COLO668 (cell line): ENCODE measurements around the gene XG.
"Not testable (repeated sequence)": the region's sequence is repeated elsewhere in the genome, so short reads cannot be mapped to it uniquely, and the experiment has no call there.

Experiments used
- DNase-seq: peaks from one replicate; lab custom pipeline; 2025; ENCODE audit not compliant: unreplicated experiment; lab: John Stamatoyannopoulos, UW

XG gene, protein sequence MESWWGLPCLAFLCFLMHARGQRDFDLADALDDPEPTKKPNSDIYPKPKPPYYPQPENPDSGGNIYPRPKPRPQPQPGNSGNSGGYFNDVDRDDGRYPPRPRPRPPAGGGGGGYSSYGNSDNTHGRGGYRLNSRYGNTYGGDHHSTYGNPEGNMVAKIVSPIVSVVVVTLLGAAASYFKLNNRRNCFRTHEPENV

GRCh38 chrX:2751874-2752300 lies at the start of gene XG:
Gene XG (plus strand): TSS chrX:2752040. CDS start chrX:2752275, 235 bp downstream.
- DNase-seq = not testable (repeated sequence)

- DNase-seq = no peak
These were observed 47.9 kb upstream of the XG start for GRCh38 chrX:2703991-2704369.

DNA sequence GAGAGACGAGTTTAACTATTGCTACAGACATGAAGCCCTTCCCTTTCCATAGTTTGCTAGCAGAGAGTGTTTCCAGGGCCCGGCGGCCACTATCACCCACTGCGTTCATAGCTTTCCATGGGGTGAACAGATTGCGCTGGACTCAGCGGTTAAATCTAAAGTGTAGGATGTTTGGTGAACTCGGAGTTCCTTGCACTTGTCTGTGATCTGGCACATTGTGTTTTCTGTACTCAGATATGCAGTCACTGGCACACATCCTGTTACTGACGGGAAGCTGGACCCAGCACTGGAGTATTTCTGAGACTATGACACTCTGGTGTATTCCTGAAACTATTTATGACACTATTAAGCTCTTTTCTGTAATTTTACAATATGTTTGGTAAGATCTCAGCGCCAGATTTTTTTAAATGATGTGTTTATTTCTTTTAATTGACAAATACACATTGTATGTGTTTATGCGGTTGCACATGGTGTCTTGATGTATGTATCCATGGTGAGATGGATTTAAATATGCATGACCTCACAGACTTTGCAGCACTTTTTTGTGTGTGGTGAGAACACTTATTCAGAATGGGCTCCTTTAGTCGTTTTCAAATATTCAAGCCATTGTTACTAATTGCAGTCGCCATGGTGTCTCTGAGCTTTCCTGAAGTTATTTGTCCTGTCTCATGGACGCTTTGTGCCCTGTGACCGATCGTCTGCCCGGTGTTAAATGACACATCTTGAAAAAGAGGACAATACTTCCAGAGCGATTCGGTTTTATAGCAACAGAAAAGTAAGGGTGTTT lies 46.6 kb upstream of the XG start:
- no peak for DNase-seq

GRCh38 chrX:2707334-2707760 lies 44.5 kb upstream of the XG start:
- no peak for DNase-seq

DNA sequence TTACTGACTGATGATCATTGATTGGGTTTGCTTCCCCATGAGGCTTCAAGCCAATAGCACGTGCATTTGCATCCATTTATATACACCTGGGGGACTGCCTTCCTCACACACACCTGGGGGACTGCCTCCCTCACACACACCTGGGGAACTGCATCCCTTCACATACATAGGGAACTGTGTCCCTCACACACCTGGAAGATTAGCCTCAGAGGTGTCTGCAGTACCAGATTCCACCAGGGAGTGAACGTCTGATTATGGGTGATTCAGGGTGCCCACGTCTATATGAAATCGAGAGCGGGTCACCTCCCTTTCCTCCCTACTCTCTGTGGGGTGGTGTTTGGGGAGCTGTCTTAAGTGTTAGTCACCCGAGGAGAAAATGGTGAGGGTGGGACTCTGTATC lies 43.8 kb upstream of the XG start:
- no peak for DNase-seq

DNA sequence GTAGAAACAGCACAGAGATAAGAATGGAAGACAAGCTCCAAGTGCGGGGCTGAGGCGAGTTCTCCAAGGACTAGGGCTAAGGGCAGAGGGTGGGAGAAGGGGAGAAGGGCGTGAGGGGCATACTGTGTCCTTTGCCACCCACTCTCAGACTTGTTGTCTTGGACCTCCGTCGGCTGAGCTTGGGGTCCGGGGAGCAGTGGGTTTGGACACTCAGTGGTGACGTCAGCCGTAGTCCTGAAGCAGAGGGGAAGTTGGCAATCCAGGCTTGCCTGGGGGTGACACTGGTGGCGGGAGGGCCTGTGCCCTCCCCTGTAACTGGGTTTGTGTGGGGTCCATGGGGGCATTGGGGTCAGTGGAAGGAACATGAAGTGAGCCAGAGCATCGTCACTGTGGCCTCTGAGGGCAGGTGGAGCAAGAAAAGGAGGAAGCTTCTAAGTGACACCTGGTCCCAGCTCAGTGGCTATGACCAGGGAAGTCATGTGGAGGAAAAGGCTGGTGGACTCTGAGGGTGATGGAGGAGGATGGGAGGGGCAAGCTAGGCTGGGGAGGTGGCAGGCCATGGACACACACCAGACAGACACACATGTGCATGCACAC lies 43.1 kb upstream of the XG start:
- no peak for DNase-seq

GRCh38 chrX:2709556-2709955 lies 42.3 kb upstream of the XG start:
- DNase-seq = no peak

GRCh38 chrX:2710041-2710840 lies 41.6 kb upstream of the XG start:
- no peak for DNase-seq

DNA sequence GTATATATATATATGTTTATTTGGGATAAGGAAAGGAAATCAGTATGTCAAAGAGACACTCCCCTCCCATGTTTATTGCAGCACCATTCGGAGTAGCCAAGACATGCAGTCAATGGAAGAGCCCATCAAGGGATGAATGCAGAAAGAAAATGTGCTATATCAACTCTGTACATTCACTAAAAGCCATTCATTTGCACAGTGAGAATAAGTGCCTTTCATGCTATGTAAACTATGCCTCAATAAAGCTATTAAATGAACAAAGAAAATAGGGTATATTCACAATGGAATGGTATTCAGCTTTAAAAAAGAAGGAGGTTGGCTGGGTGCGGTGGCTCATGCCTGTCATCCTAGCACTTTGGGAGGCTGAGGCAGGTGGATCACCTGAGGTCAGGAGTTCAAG lies 40.4 kb upstream of the XG start:
- no peak for DNase-seq

GRCh38 chrX:2712428-2712827 lies 39.4 kb upstream of the XG start:
- no peak for DNase-seq

GRCh38 chrX:2712890-2713840 lies 38.7 kb upstream of the XG start:
- DNase-seq = no peak

GRCh38 chrX:2714551-2714950 lies 37.3 kb upstream of the XG start:
- no peak for DNase-seq

- no peak for DNase-seq
These were observed 36.7 kb upstream of the XG start for GRCh38 chrX:2715066-2715600.

DNA sequence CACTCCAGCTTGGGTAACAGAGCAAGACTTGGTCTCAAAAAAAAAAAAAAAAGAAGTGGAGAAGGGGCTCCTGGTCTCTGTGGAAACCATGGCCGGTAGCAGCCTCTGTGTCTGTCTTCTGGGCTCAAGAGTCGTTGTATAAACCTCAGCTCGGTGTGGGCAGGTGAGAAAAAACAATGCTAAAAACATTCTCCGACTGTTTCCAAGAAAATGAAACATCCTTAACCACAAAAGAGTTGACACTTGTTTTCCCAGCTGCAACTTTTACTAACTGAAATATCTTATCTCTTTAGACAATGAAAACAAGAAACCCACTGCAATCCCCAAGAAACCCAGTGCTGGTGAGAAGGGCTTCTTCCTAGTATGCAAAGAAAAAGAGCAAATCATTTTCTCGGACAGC lies 34.5 kb upstream of the XG start:
- no peak for DNase-seq

DNA sequence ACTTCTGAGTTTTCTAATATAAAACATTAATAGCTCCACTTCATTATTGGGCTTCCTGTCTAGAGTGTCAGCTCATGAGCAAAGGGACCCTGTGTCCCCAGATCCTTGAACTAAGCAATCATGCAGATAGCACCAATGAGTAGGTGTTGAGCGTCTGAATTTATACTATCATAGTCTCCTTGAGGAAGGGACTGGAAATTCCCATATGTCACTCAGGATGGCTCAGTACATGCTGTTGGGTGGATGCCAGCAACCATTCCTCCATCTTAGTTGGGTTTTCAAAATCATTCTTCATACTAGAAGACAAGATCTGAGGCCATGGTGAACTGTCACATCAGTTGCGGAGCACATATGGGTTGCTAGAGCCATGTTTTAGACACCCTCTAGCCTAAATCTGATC lies 33.0 kb upstream of the XG start:
- DNase-seq = no peak

- no peak for DNase-seq
These were observed 31.9 kb upstream of the XG start for GRCh38 chrX:2719774-2720447.

DNA sequence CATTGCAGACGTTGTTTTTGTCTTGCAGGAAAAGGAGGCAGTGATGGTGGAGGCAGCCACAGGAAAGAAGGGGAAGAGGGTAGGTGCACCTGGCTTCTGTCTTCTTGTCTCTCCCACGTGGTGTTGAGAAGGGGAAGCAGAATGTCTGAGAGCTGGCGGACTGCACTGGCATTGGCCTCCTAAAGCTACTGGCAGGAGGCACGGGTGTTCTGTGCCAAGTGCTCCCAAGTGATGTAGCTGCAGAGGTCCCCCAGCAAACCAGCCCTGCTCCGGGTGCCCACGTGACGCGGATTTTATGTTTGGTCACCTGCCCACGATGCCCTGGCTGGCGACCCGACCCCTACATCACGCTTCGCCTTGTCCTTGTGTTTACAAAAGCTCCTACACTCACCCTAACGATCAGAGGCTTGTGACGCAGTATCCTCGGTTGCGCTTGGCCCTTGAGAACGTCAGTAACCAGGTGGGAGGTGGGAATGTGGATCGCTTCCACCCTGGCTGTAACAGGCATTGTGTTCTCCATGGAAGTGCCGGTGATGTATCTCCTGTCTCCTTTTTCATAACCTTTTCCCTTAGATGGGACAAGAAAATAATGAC lies 28.5 kb upstream of the XG start:
- DNase-seq = no peak

- not testable (repeated sequence) for DNase-seq
These were observed 24.6 kb upstream of the XG start for GRCh38 chrX:2727264-2727663.

- DNase-seq = no peak
These were observed 19.8 kb upstream of the XG start for GRCh38 chrX:2732076-2732475.
